Activated CD4-positive, alpha-beta T cell treated with anti-CD3 and anti-CD28 coated beads for 36 hours (primary cell): ENCODE results near the gene MTRF1. TPM values are rescaled to one million over a fixed set of nuclear protein-coding genes. Genes with fewer than 3 reads are reported as not detected.

Experiments
- ATAC-seq: fragments of 200-7000 bp; cut with Tn5 transposase; one replicate; pipeline ENCODE4 v1.10.0; 2021; ENCODE audit warnings: mild to moderate bottlenecking, moderate library complexity
- CTCF ChIA-PET: fragments of 350-600 bp; sonication (Branson Sonifier 250); formaldehyde crosslinking; loops from one replicate; lab custom pipeline; 2021; ENCODE audit warnings: antibody characterized with exemption; lab: Charles Lee
- POLR2A ChIA-PET: fragments of 350-600 bp; sonication (Branson Sonifier 250); formaldehyde crosslinking; loops from one replicate; lab custom pipeline; 2021; ENCODE audit warnings: antibody characterized with exemption, inconsistent platforms; lab: Charles Lee
- DNase-seq: peaks from one replicate; pipeline ENCODE4 v3.0.0-alpha.2; 2020
- H3K27ac Mint-ChIP-seq: one replicate; pipeline ENCODE4 v1.8.0; 2021; ENCODE audit warnings: mixed read lengths
- H3K27me3 Mint-ChIP-seq: one replicate; pipeline ENCODE4 v1.8.0; 2021; ENCODE audit warnings: mixed read lengths
- H3K36me3 Mint-ChIP-seq: one replicate; pipeline ENCODE4 v1.8.0; 2021; ENCODE audit warnings: low read depth, mixed read lengths
- H3K4me1 Mint-ChIP-seq: one replicate; pipeline ENCODE4 v1.8.0; 2021; ENCODE audit warnings: mixed read lengths
- H3K4me3 Mint-ChIP-seq: one replicate; pipeline ENCODE4 v1.8.0; 2021; ENCODE audit warnings: mild to moderate bottlenecking, moderate library complexity, mixed read lengths
- H3K9me3 Mint-ChIP-seq: one replicate; pipeline ENCODE4 v1.8.0; 2021; ENCODE audit warnings: low read depth, mixed read lengths
- intact Hi-C, 2 experiments: fragments of 100-400 bp; cut with DNase I in 1 of 2; cut with micrococcal nuclease in 1 of 2; formaldehyde crosslinking; loops; one replicate each; pipeline versions ENCODE4 v1.14.2 to v1.15.1; 2022 to 2024; cut with DNase I, micrococcal nuclease
- total RNA-seq, 2 experiments: library from RNA; stranded (reverse); gene quantifications; one replicate each; pipeline ENCODE4 v1.2.3, GENCODE V29; 2021

The MTRF1 gene
- total RNA-seq, 2 experiments from 2014 or later, result 19.7 to 22.1 TPM

DNA sequence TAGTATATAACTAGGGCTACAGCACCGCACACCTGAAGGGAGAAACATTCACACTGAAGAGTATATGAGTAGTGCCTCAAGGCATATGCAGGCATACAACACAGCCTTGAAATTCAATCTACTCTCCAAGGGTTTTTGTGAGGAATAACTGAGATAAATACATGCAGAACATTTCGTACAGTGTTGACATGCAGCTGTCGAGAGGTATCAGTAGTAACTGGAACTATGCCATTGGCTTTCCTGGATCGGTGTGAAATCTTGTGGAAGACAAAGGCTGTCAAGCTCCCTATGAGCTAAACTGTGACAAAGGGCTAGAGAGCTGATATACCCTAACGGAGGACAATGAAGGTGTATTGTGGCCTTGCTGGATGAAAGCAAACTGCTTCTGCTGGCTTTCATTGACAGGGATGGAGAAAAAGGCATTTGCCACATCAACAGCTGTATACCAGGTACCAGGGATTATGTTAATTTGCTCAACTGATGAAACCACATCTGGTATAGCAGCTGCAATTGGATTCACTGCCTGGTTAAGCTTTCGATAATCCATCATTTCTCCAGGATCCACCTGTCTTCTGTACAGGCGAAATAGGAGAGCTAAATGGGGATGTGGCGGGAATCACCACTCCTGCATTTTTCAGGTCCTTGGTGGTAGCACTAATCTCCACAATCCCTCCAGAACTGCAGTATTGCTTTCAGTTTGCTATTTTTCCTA lies 16.3 kb downstream of the MTRF1 start:
- H3K36me3 Mint-ChIP-seq, result peaks cover 34% of the 10 kb centered on the region
- POLR2A ChIA-PET, result no interaction called here
- H3K9me3 Mint-ChIP-seq, result no peaks in the 10 kb centered on the region
- no peak for ATAC-seq
- no peaks in the 10 kb centered on the region for H3K27me3 Mint-ChIP-seq
- H3K4me1 Mint-ChIP-seq, result peaks cover 10% of the 10 kb centered on the region
- no peak for DNase-seq
- CTCF ChIA-PET, result interaction anchor here (1.0 kb wide), 1 partner anchor 25 kb away, joined by 3 read pairs; no protein-coding TSS in a partner anchor
- no peak overlapping the region for H3K4me3 Mint-ChIP-seq
- intact Hi-C loops, result no loop called here
- no peak overlapping the region for H3K27ac Mint-ChIP-seq

DNA sequence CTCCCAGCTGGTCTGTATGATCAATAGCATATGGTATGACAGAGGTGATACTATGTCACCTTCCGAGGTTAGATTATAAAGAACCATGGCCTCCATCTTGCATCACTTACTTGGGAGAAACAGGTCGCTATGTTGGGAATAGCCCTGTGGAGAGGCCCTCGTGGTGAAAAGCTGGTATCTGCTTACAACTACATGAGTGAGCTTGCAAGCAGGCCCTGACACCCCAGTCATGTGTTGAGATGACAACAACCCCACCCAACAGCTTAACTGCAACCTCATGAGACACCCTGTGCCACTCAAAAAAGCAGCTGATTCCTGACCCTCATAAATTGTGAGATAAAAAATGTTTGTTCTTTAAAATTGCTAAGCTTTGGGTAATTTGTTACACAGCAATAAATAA lies 18.8 kb downstream of the MTRF1 start:
- Mint-ChIP-seq H3K4me3 (no peak overlapping the region), H3K9me3 (no peaks in the 10 kb centered on the region), H3K4me1 (no peaks in the 10 kb centered on the region), H3K27ac (no peak overlapping the region), H3K36me3 (peaks cover 25% of the 10 kb centered on the region), H3K27me3 (no peaks in the 10 kb centered on the region)
- DNase-seq (no peak), ATAC-seq (no peak)
- ChIA-PET POLR2A (no interaction called here), CTCF (no interaction called here)
- intact Hi-C loops, result no loop called here

DNA sequence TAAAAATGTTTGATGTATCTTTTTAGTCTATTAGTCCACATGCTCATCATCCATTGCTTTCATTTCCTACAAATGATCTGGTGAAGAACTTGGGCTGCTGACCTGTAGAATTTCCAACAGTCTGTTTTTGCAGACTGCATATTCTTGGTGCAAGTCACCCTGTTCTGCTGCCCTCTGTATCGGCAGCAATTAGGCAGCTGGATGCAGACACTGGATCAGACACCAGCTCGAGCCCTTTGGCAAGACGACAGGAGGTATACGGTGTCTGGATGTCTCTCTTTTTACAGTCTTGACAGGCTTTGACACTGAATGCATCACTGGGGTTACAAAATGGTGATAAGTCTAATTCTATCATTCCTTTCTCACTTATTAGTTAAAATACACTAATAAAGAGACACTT lies 21.8 kb downstream of the MTRF1 start:
- no peak overlapping the region for H3K27ac Mint-ChIP-seq
- POLR2A ChIA-PET, result no interaction called here
- no peaks in the 10 kb centered on the region for H3K27me3 Mint-ChIP-seq
- no peak overlapping the region for H3K4me3 Mint-ChIP-seq
- intact Hi-C loops, result no loop called here
- no peaks in the 10 kb centered on the region for H3K4me1 Mint-ChIP-seq
- H3K9me3 Mint-ChIP-seq, result no peaks in the 10 kb centered on the region
- CTCF ChIA-PET, result no interaction called here
- DNase-seq (no peak), ATAC-seq (no peak)
- peaks cover 24% of the 10 kb centered on the region for H3K36me3 Mint-ChIP-seq

DNA sequence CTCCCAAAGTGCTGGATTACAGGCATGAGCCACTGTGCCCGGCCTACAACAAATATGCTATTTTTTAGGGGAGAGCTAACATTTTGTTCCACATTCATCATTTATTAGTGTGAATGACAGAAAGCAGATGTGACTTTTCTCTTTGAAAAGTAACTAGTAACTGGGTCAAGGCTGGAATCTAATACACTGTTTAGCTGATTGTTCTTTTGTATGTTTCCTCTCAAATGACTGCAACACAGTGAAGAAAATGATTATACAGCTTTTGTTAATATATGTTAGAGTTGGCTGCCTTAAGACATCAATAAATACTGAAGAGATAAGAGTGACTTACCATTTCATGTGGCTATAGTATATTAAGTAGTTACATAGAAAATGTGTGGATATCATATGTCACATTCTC lies 27.0 kb downstream of the MTRF1 start:
- DNase-seq, result no peak
- Mint-ChIP-seq H3K27ac (no peak overlapping the region), H3K4me1 (no peaks in the 10 kb centered on the region), H3K4me3 (no peak overlapping the region), H3K36me3 (peaks cover 40% of the 10 kb centered on the region), H3K27me3 (no peaks in the 10 kb centered on the region), H3K9me3 (no peaks in the 10 kb centered on the region)
- ChIA-PET POLR2A (interaction anchor here (0.6 kb wide), 1 partner anchor 10 kb away, joined by 4 read pairs; no protein-coding TSS in a partner anchor), CTCF (no interaction called here)
- ATAC-seq, result no peak
- intact Hi-C loops, result no loop called here

DNA sequence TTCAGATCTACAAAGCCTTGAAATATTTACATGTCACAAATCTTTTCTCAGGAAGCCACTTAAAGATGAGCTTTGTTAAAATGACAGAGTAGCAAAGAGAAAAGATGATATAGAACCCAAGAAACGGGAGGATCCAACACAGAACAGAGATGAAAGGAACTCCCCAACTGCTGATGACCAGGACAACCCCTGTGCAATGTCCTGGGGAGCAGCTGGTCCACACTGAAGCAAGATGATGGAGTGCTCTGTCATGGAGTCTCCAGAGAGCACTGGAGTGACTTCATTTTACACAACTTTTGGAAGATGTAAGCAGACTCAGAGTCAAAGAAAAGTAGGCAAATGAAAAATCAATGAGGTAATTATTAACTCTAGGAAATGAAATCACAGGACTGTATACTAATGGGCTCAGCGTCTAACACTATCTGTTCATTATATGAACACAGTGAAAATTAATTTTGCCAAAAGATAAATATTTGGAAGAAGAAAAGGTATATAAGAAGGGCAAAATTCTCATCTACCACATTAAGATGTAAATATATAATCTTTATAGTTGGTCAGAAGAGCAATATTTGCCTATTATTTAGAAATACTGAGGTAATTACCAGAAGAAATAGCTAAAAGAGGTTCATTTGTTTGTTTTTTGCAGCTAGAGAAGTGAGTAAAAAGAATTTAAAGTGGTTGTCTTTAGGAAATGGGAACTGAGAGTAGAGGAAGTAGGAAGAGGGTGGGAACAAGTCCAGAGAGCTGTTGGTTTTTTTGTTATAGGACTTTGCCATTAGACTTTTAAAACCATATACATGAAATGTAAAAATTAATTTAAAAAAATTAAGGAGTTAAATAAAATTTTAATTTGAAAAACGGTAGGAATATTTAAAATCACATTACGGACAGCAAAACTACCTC lies 30.5 kb downstream of the MTRF1 start:
- DNase-seq (no peak), ATAC-seq (no peak)
- POLR2A ChIA-PET, result no interaction called here
- CTCF ChIA-PET, result interaction anchor here (0.7 to 2.1 kb wide), 4 partner anchors 10 to 415 kb away, joined by 3 to 14 read pairs (median 4); no protein-coding TSS in a partner anchor
- peaks cover 30% of the 10 kb centered on the region for H3K36me3 Mint-ChIP-seq
- intact Hi-C loops, result no loop called here
- H3K27ac Mint-ChIP-seq, result no peak overlapping the region
- H3K27me3 Mint-ChIP-seq, result no peaks in the 10 kb centered on the region
- no peaks in the 10 kb centered on the region for H3K9me3 Mint-ChIP-seq
- no peaks in the 10 kb centered on the region for H3K4me1 Mint-ChIP-seq
- no peak overlapping the region for H3K4me3 Mint-ChIP-seq

DNA sequence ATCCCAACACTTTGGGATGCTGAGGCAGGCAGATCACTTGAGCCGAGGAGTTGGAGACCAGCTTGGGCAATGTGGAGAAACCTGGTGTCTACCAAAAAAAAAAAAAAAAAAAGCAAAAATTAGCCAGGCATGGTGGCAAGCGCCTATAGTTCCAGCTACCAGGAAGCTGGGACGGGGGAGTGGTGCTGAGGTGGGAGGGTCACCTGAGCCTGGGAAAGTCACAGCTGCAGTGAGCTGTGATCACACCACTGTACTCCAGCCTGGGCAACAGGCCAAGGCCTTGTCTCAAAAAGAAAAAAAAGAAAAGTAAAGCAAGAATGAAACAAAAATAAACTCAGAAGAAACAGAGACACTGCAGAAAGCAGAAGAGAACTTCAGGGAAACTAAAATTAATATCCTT lies 31.6 kb downstream of the MTRF1 start:
- no peaks in the 10 kb centered on the region for H3K9me3 Mint-ChIP-seq
- intact Hi-C loops, result no loop called here
- ATAC-seq (no peak), DNase-seq (no peak)
- no peaks in the 10 kb centered on the region for H3K27me3 Mint-ChIP-seq
- ChIA-PET POLR2A (no interaction called here), CTCF (interaction anchor here (0.7 to 2.1 kb wide), 4 partner anchors 9 to 416 kb away, joined by 3 to 14 read pairs (median 4); no protein-coding TSS in a partner anchor)
- no peak overlapping the region for H3K4me3 Mint-ChIP-seq
- H3K27ac Mint-ChIP-seq, result peak overlapping the region; percentile 37
- H3K4me1 Mint-ChIP-seq, result no peaks in the 10 kb centered on the region
- H3K36me3 Mint-ChIP-seq, result peaks cover 30% of the 10 kb centered on the region

DNA sequence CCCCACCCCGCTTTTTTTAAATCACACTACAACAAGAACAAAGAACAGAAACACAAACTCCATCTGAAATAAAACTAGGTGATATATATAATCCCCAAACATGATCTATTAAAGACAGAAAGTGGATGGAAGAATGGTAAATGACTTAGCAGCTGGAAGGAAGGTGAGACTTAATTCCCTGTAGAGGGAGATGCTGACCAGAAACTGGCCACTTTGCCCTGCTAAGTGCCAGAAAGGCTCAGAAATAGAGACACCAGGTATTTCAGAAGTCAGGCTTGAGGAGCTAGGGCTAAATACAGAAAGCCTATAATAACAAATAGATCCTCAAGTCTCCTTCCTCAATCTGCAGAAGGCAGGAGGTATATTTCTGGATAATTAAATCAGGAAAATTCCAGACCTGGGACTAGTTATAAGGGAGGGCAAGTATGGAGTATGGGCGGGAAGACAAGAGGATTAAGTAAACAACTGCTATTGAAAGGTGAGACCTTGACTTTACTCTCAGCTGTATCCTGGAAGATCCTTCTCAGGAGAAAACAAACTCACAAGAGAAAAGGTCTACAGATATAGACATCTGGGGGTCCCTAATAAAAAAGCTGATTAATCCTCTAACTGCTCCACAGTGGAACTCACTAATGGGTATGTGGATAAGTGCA lies 32.2 kb downstream of the MTRF1 start:
- Mint-ChIP-seq H3K27me3 (no peaks in the 10 kb centered on the region), H3K9me3 (no peaks in the 10 kb centered on the region), H3K4me3 (no peak overlapping the region), H3K4me1 (no peaks in the 10 kb centered on the region), H3K36me3 (peaks cover 27% of the 10 kb centered on the region), H3K27ac (no peak overlapping the region)
- ATAC-seq (no peak), DNase-seq (no peak)
- intact Hi-C loops, result no loop called here
- CTCF ChIA-PET, result interaction anchor here (2.1 kb wide), 1 partner anchor 8 kb away, joined by 14 read pairs; no protein-coding TSS in a partner anchor
- POLR2A ChIA-PET, result no interaction called here

DNA sequence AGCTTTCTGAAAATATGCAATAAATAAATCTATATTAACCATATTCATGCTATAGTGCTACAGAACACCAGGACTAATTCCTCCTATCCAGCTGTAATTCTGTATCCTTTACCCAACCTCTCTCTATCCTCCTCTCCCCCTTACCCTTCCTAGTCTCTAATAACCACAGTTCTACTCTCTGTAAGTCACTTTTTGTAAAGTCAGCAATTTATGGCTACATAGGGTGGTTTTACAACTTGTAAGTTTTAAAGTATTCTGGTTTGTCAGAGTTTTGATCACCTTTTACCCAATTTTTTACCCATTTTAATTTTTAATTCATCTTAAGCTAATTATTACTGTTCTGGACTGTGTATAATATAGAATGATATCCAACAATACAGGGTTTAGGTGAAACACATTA lies 34.0 kb downstream of the MTRF1 start:
- intact Hi-C loops, result no loop called here
- POLR2A ChIA-PET, result no interaction called here
- ATAC-seq (no peak), DNase-seq (no peak)
- CTCF ChIA-PET, result interaction anchor here (0.7 to 1.0 kb wide), 3 partner anchors 8 to 19 kb away, joined by 3 read pairs; no protein-coding TSS in a partner anchor
- Mint-ChIP-seq H3K4me1 (no peaks in the 10 kb centered on the region), H3K4me3 (no peak overlapping the region), H3K9me3 (no peaks in the 10 kb centered on the region), H3K36me3 (peaks cover 21% of the 10 kb centered on the region), H3K27ac (no peak overlapping the region), H3K27me3 (no peaks in the 10 kb centered on the region)

DNA sequence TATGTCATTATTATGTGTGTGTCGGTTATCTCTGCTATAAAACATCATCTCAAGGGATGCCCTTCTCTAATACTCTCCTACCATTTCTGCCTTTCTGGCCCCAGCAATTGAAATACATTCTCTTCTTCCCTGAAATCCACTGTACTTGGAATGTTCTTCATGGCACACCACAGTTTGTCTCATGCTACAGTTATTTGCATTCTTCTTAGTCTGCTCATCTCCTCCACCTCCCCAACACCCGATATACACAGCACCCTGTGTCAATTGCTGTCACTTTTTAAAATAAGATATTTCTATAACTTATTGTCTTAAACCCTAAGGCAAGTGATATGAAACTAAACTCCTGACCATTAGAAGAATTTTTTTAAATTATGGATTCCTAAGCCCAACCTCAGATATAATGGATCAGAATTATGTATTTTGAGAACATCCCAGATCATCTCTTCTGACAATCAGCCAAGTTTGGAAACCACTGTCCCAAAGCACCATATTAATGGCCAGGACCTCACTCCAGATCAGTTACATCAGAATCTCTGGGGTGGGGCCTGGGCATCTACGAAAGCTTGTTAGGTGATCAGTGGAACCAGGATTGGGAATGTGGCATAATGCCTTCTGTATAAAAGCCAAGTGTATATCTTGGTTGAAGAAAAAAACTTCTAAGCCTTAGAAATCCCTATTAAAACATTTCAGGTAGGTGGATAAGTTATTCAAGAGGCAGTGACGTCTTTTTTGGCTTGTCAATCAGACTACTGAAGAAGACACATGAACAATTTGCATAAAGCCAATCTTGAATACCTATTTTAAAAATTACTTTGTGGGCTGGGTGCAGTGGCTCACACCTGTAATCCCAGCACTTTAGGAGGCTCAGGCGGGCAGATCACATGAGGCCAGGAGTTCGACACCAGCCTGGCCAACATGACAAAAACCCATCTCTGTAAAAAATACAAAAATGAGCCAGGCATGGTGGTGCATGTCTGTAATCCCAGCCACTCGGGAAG lies 39.0 kb downstream of the MTRF1 start:
- CTCF ChIA-PET, result interaction anchor here (0.9 kb wide), 1 partner anchor 15 kb away, joined by 3 read pairs; no protein-coding TSS in a partner anchor
- no peaks in the 10 kb centered on the region for H3K4me1 Mint-ChIP-seq
- no peak overlapping the region for H3K4me3 Mint-ChIP-seq
- H3K27ac Mint-ChIP-seq, result no peak overlapping the region
- H3K36me3 Mint-ChIP-seq, result peaks cover 26% of the 10 kb centered on the region
- no peak for DNase-seq
- ATAC-seq, result no peak
- no peaks in the 10 kb centered on the region for H3K9me3 Mint-ChIP-seq
- POLR2A ChIA-PET, result no interaction called here
- intact Hi-C loops, result no loop called here
- no peaks in the 10 kb centered on the region for H3K27me3 Mint-ChIP-seq

DNA sequence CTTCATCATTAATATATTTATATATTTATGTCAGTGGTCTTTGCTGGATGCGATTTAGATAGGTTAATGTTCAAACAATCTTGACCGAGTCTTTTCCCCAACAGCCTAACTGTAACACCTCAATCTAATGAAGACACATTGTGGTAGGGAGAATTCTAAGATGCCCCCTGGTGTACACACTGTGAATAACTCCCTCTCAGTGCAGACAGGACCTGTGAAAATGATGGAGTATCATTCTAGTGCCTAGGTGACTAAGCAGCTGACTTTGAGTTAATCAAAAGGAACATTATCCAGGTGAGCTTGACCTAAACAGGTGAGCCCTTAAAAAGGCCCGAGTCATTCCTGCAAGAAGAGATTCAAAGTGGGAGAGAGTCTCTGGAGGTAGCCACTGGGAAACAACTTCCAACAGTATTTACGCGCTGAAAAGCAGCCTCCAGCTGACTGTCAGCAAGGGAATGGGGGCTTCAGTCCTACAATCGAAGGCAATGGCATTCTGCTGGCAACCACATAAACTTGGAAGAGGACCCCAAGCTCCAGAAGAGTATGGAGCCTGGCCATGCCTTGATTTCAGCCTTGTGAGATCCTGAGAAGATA lies 41.0 kb downstream of the MTRF1 start:
- ATAC-seq (peak; percentile 97), DNase-seq (peak; percentile 66)
- Mint-ChIP-seq H3K27ac (no peak overlapping the region), H3K4me3 (no peak overlapping the region), H3K9me3 (no peaks in the 10 kb centered on the region), H3K36me3 (peaks cover 29% of the 10 kb centered on the region), H3K4me1 (no peaks in the 10 kb centered on the region), H3K27me3 (no peaks in the 10 kb centered on the region)
- ChIA-PET CTCF (interaction anchor here (0.6 to 1.6 kb wide), 14 partner anchors 9 to 243 kb away, joined by 3 to 14 read pairs (median 3); partner anchors contain the start of gene WBP4), POLR2A (no interaction called here)
- intact Hi-C loops, result loop anchor here (1.0 kb wide), 3 partner anchors 90 to 168 kb away; partner anchors contain the start of gene KBTBD6 (in 2 of the 2)
